Activated naive CD4-positive, alpha-beta T cell treated with anti-CD3 and anti-CD28 coated beads, Interleukin-2, amount 10 ng/mL, durations not matched to agents 7 days and 5 days (primary cell): ENCODE measurements around the gene PCED1A.

ENCODE experiments used
- CTCF ChIA-PET: fragments of 350-600 bp; sonication (Branson Sonifier 250); formaldehyde crosslinking; loops from one replicate; lab custom pipeline; 2021; ENCODE audit warnings: antibody characterized with exemption; lab: Charles Lee
- DNase-seq: peaks from one replicate; pipeline ENCODE4 v3.0.0-alpha.2; 2020
- H3K27ac Mint-ChIP-seq: one replicate; pipeline ENCODE4 v1.8.0; 2021; ENCODE audit warnings: mild to moderate bottlenecking, moderate library complexity, mixed read lengths
- H3K27me3 Mint-ChIP-seq: one replicate; pipeline ENCODE4 v1.8.0; 2021; ENCODE audit warnings: mild to moderate bottlenecking, mixed read lengths
- H3K36me3 Mint-ChIP-seq: one replicate; pipeline ENCODE4 v1.8.0; 2021; ENCODE audit warnings: mixed read lengths
- H3K4me1 Mint-ChIP-seq: one replicate; pipeline ENCODE4 v1.8.0; 2021; ENCODE audit warnings: mixed read lengths
- H3K4me3 Mint-ChIP-seq: one replicate; pipeline ENCODE4 v1.8.0; 2021; ENCODE audit warnings: mild to moderate bottlenecking, moderate library complexity, mixed read lengths
- H3K9me3 Mint-ChIP-seq: one replicate; pipeline ENCODE4 v1.8.0; 2021; ENCODE audit warnings: mixed read lengths

Gene PCED1A

DNA sequence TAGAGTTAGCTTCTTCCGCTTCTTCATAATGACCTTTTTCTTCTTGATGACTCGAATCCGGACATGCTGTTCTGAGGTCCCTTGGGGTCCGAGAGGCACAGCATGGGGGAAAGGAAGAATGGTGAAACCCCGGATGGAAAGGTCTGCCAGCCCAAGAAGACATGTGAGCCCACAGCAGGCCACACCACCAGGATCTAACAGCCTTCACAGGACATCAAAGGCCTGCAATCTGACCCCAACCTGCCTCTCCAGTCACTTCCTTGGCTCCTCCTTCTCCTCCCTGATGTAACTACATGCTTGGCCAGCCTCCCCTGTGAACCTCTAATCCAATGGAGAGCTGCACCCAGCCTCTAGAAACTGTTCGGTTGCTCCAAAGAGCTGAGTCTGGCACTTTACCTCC lies 41.6 kb downstream of the PCED1A start:
- Mint-ChIP-seq H3K27me3 (peaks cover 79% of the 10 kb centered on the region), H3K4me1 (peaks cover 24% of the 10 kb centered on the region), H3K9me3 (no peaks in the 10 kb centered on the region), H3K4me3 (no peak overlapping the region), H3K36me3 (peaks cover 4% of the 10 kb centered on the region), H3K27ac (no peak overlapping the region)
- no peak for DNase-seq
- CTCF ChIA-PET = interaction anchor here (1.0 kb wide), 1 partner anchor 45 kb away, joined by 3 read pairs; no protein-coding TSS in a partner anchor

- no peak for DNase-seq
- Mint-ChIP-seq H3K4me1 (peaks cover 24% of the 10 kb centered on the region), H3K36me3 (peaks cover 4% of the 10 kb centered on the region), H3K27me3 (peaks cover 79% of the 10 kb centered on the region), H3K9me3 (no peaks in the 10 kb centered on the region), H3K27ac (no peak overlapping the region), H3K4me3 (no peak overlapping the region)
- CTCF ChIA-PET = interaction anchor here (1.0 kb wide), 1 partner anchor 46 kb away, joined by 3 read pairs; no protein-coding TSS in a partner anchor
These were observed 42.2 kb downstream of the PCED1A start for GRCh38 chr20:2798095-2798805.

DNA sequence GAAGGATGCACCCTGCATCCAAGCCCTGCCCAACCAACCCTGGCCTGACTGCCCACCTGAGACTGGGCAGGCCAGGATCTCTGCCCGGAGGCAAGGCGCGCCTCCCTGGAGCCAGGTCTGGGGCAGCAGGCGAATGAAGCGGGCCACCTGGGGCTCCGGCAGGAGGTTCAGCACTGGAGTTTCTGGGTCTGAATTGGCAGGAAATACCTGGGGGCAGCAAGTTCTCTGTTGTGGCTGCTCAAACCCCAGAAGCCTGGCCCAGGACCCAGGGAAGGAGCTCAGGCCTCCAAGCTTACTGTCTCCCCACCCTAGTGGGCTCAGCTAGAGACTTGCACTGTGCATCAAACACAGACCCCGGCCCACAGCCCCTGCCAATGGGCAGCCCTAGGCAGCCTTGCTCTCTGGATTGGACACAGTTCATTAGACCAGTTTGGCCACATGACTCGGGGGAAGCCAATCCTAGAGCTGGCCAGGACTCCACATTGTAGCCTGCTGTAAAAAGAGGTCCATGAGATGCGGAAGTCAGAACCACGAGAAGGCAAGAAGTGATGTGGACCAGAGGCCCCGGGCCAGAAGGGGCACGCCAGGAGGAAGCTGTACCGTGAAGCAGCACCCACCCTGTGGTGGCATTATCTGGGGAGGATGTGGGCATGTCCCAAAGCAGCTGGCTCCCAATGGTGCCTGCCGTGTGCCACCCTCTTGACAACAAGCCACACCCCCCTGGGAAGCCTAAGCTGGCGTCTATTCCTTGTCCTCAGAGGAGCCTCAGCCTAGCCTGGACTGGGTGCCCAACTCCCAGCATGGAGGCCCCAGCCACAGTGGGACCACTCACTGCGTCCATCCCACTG lies 43.1 kb downstream of the PCED1A start:
- peaks cover 24% of the 10 kb centered on the region for H3K4me1 Mint-ChIP-seq
- peaks cover 72% of the 10 kb centered on the region for H3K27me3 Mint-ChIP-seq
- H3K9me3 Mint-ChIP-seq = no peaks in the 10 kb centered on the region
- no peak for DNase-seq
- CTCF ChIA-PET = no interaction called here
- H3K4me3 Mint-ChIP-seq = no peak overlapping the region
- H3K27ac Mint-ChIP-seq = no peak overlapping the region
- H3K36me3 Mint-ChIP-seq = peaks cover 4% of the 10 kb centered on the region

- DNase-seq = no peak
- CTCF ChIA-PET = no interaction called here
- Mint-ChIP-seq H3K27ac (no peak overlapping the region), H3K4me3 (no peak overlapping the region), H3K27me3 (peaks cover 65% of the 10 kb centered on the region), H3K36me3 (peaks cover 4% of the 10 kb centered on the region), H3K4me1 (peaks cover 20% of the 10 kb centered on the region), H3K9me3 (no peaks in the 10 kb centered on the region)
These were observed 44.3 kb downstream of the PCED1A start for GRCh38 chr20:2796011-2796660.

DNA sequence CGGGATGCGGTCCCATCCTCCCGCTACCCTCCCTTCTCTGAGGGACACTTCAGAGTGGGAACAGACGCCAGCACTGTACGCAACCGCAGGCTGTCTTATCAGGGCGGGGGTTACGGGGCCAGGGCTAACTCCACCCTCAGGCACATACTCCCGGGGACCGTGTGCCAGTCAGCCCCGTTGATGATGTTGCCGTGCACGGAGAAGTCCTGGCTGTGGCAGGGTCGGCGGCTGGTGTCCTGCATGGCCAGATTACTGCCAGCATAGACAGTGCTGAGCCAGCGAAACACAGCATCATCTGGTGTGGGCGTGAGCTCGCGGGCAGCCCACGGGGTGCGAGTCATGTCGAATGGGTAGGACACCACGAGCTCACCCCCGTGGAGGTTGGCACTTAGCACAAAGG lies 45.0 kb downstream of the PCED1A start:
- DNase-seq = no peak
- H3K9me3 Mint-ChIP-seq = no peaks in the 10 kb centered on the region
- H3K4me3 Mint-ChIP-seq = no peak overlapping the region
- peaks cover 61% of the 10 kb centered on the region for H3K27me3 Mint-ChIP-seq
- peaks cover 4% of the 10 kb centered on the region for H3K36me3 Mint-ChIP-seq
- CTCF ChIA-PET = no interaction called here
- peaks cover 14% of the 10 kb centered on the region for H3K4me1 Mint-ChIP-seq
- no peak overlapping the region for H3K27ac Mint-ChIP-seq

- CTCF ChIA-PET = no interaction called here
- Mint-ChIP-seq H3K4me1 (peaks cover 12% of the 10 kb centered on the region), H3K27me3 (peaks cover 61% of the 10 kb centered on the region), H3K36me3 (peaks cover 2% of the 10 kb centered on the region), H3K9me3 (no peaks in the 10 kb centered on the region), H3K27ac (no peak overlapping the region), H3K4me3 (no peak overlapping the region)
- no peak for DNase-seq
These were observed 45.5 kb downstream of the PCED1A start for GRCh38 chr20:2794866-2795447.

GRCh38 chr20:2794202-2794748 lies 46.2 kb downstream of the PCED1A start:
- DNase-seq = no peak
- Mint-ChIP-seq H3K27me3 (peaks cover 57% of the 10 kb centered on the region), H3K4me1 (peaks cover 5% of the 10 kb centered on the region), H3K9me3 (no peaks in the 10 kb centered on the region), H3K27ac (no peak overlapping the region), H3K36me3 (no peaks in the 10 kb centered on the region), H3K4me3 (no peak overlapping the region)
- CTCF ChIA-PET = interaction anchor here (1.5 kb wide), 1 partner anchor 41 kb away, joined by 3 read pairs; no protein-coding TSS in a partner anchor

DNA sequence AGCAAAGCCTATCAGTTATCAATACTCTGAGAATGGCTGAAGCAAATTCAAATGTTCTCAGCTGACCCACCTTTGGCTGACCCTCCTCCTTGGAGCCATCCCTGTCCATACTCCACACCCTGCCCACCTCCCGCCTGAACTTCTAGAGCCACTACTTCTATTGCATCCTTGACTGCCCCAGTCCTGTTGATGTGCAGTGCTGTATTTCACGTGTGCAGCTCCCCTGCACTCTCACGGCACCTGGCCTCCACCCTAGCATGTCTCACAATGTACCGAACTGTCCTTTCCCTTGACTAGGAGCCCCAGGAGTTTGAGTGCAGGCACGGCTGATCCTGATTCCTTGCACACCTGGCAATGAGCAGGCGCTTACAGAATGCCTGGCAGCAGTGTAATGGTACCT lies 47.0 kb downstream of the PCED1A start:
- Mint-ChIP-seq H3K27me3 (peaks cover 49% of the 10 kb centered on the region), H3K27ac (no peak overlapping the region), H3K36me3 (no peaks in the 10 kb centered on the region), H3K4me3 (no peak overlapping the region), H3K9me3 (no peaks in the 10 kb centered on the region), H3K4me1 (no peaks in the 10 kb centered on the region)
- CTCF ChIA-PET = interaction anchor here (1.5 kb wide), 1 partner anchor 41 kb away, joined by 3 read pairs; no protein-coding TSS in a partner anchor
- DNase-seq = no peak
